Right ventricle myocardium inferior (tissue), 1 donor: Measurements from ENCODE around the gene SIDT2. TPM values are rescaled to one million over a fixed set of nuclear protein-coding genes. Genes with fewer than 3 reads are reported as not detected.
"Not testable (repeated sequence)": the region's sequence is repeated elsewhere in the genome, so short reads cannot be mapped to it uniquely, and the experiment has no call there.

ENCODE experiments used
- ATAC-seq: fragments of 200-7000 bp; cut with Tn5 transposase; one replicate; pipeline ENCODE4 v1.9.1; 2020; ENCODE audit warnings: mild to moderate bottlenecking, moderate library complexity
- DNase-seq: peaks from one replicate; pipeline ENCODE4 v3.0.0; 2021; ENCODE audit errors: missing footprints
- intact Hi-C: fragments of 100-400 bp; cut with DNase I; formaldehyde crosslinking; loops from one replicate; pipeline ENCODE4 v1.11.0; 2022
- long read RNA-seq: library from polyadenylated mRNA; unstranded; transcript quantifications from one replicate; pipeline ENCODE4 v2.0.0, GENCODE V29; 2021
- total RNA-seq: library from RNA; stranded (reverse); fragmentation: NEBNext Ultra II Directional; extraction: Animal tissue kit (Norgen Biotek cat#: 25700); gene quantifications from one replicate; pipeline ENCODE4 v1.2.1, GENCODE V29; 2021
- donor health status: DM: no; HTN: yes; CAD: no; lungs with severe emphysema.

Gene SIDT2
- total RNA-seq: 26.1 TPM
- long read RNA-seq: 0 reads

GRCh38 chr11:117178210-117179034, at the start of gene SIDT2:
SIDT2 (plus strand) TSS chr11:117178743; CDS start chr11:117179264, 521 bp downstream.
- DNase-seq: peak; percentile 97
- intact Hi-C loops: loop anchor here (2.0 to 5.0 kb wide), 3 partner anchors 36 to 54 kb away; partner anchors contain the start of genes PAFAH1B2, PCSK7 and RNF214
- ATAC-seq: peak; percentile 95

GRCh38 chr11:117130396-117130795, 48.1 kb upstream of the SIDT2 start:
- intact Hi-C loops: loop anchor here (5.0 kb wide), 1 partner anchor 77 kb away; no protein-coding TSS in a partner anchor
- not testable (repeated sequence) for ATAC-seq

GRCh38 chr11:117130879-117131278, 47.7 kb upstream of the SIDT2 start:
- DNase-seq: no peak
- ATAC-seq: no peak
- intact Hi-C loops: loop anchor here (5.0 kb wide), 1 partner anchor 76 kb away; no protein-coding TSS in a partner anchor

More at GRCh38 chr11:117130396-117130795, 48.1 kb upstream of the SIDT2 start:
- DNase-seq: not testable (repeated sequence)

- no peak for DNase-seq
- no peak for ATAC-seq
- intact Hi-C loops: loop anchor here (5.0 kb wide), 1 partner anchor 73 kb away; no protein-coding TSS in a partner anchor
Observed at GRCh38 chr11:117134431-117134830, 44.1 kb upstream of the SIDT2 start.

GRCh38 chr11:117134979-117135378, 43.6 kb upstream of the SIDT2 start:
- intact Hi-C loops: loop anchor here (5.0 kb wide), 1 partner anchor 72 kb away; no protein-coding TSS in a partner anchor
- DNase-seq, ATAC-seq: not testable (repeated sequence)

GRCh38 chr11:117137223-117138086, 41.1 kb upstream of the SIDT2 start:
- intact Hi-C loops, DNase-seq: not testable (repeated sequence)
- peak; percentile 23 for ATAC-seq

- intact Hi-C loops: loop anchor here (5.0 kb wide), 1 partner anchor 34 kb away; the partner anchor contains the start of gene SIDT2
- DNase-seq (no peak), ATAC-seq (peak; percentile 27)
Observed at GRCh38 chr11:117143390-117143789, 35.2 kb upstream of the SIDT2 start.

GRCh38 chr11:117143871-117144476, 34.6 kb upstream of the SIDT2 start, which contains the start of gene PAFAH1B2:
PAFAH1B2 (plus strand) TSS chr11:117144287; CDS start chr11:117152448, 8,161 bp downstream.
- peak; percentile 98 for ATAC-seq
- intact Hi-C loops: loop anchor here (1.0 to 5.0 kb wide), 2 partner anchors 33 to 77 kb away; partner anchors contain the start of gene SIDT2
- peak; percentile 97 for DNase-seq

- ATAC-seq (peak; percentile 78), DNase-seq (peak; percentile 83)
- intact Hi-C loops: loop anchor here (1.0 to 5.0 kb wide), 2 partner anchors 33 to 77 kb away; partner anchors contain the start of gene SIDT2
Observed at GRCh38 chr11:117144477-117145392, 33.8 kb upstream of the SIDT2 start.

- no peak for ATAC-seq
- intact Hi-C loops: no loop called here
- no peak for DNase-seq
Observed at GRCh38 chr11:117145393-117145761, 33.2 kb upstream of the SIDT2 start.

- intact Hi-C loops: no loop called here
- ATAC-seq (no peak), DNase-seq (no peak)
Observed at GRCh38 chr11:117146521-117146920, 32.0 kb upstream of the SIDT2 start.

- intact Hi-C loops: no loop called here
- DNase-seq (no peak), ATAC-seq (no peak)
Observed at GRCh38 chr11:117152066-117152465, 26.5 kb upstream of the SIDT2 start.

GRCh38 chr11:117154468-117154867, 24.1 kb upstream of the SIDT2 start:
- ATAC-seq (no peak), DNase-seq (no peak)
- intact Hi-C loops: no loop called here

- no peak for DNase-seq
- ATAC-seq: no peak
- intact Hi-C loops: no loop called here
Observed at GRCh38 chr11:117157507-117157906, 21.0 kb upstream of the SIDT2 start.

- DNase-seq (no peak), ATAC-seq (no peak)
- intact Hi-C loops: no loop called here
Observed at GRCh38 chr11:117159892-117160291, 18.7 kb upstream of the SIDT2 start.

GRCh38 chr11:117160826-117161225, 17.7 kb upstream of the SIDT2 start:
- DNase-seq: no peak
- ATAC-seq: no peak
- intact Hi-C loops: no loop called here

GRCh38 chr11:117166491-117166890, 12.1 kb upstream of the SIDT2 start:
- DNase-seq (no peak), ATAC-seq (no peak)
- intact Hi-C loops: no loop called here
